A673 (cell line): ENCODE data around the gene CXADR. TPM values are rescaled to one million over a fixed set of nuclear protein-coding genes. Genes with fewer than 3 reads are reported as not detected.
"Not testable (repeated sequence)": the region's sequence is repeated elsewhere in the genome, so short reads cannot be mapped to it uniquely, and the experiment has no call there.

ENCODE experiments used
- BruUV-seq: library from RNA; stranded (reverse); fragments of 400-500 nt; replicated peaks from 2 replicates; lab custom pipeline; 2021; lab: Mats Ljungman, UMichigan
- CTCF ChIA-PET: fragments of 300-600 bp; sonication (Branson Sonifier 250); formaldehyde crosslinking; loops from one replicate; lab custom pipeline; 2022; ENCODE audit warnings: antibody characterized with exemption; lab: Charles Lee
- POLR2A ChIA-PET: fragments of 300-600 bp; sonication (Branson Sonifier 250); formaldehyde crosslinking; loops from one replicate; lab custom pipeline; 2022; ENCODE audit warnings: antibody characterized with exemption; ENCODE audit not compliant: low non-redundant PET; lab: Charles Lee
- DNase-seq: peaks from one replicate; pipeline ENCODE4 v3.0.0-alpha.2; 2015; ENCODE audit warnings: low spot score
- H3K27ac ChIP-seq: fragments of 200-600 bp; sonication (generic); 2 replicates; pipeline ENCODE4 v1.5.1; 2016; ENCODE audit warnings: mixed run types, low read depth, mild to moderate bottlenecking, mixed read lengths, antibody characterized with exemption, low read length; ENCODE audit not compliant: poor library complexity, severe bottlenecking
- H3K27me3 ChIP-seq: fragments of 200-600 bp; sonication (generic); replicated peaks from 2 replicates; pipeline ENCODE4 v1.6.1; 2017; ENCODE audit warnings: mixed run types, low read depth, mild to moderate bottlenecking, mixed read lengths, antibody characterized with exemption, low read length; ENCODE audit not compliant: insufficient read depth, poor library complexity
- H3K36me3 ChIP-seq: fragments of 200-600 bp; sonication (generic); 2 replicates; pipeline ENCODE4 v1.6.1; 2016; ENCODE audit warnings: mixed run types, mild to moderate bottlenecking, mixed read lengths, antibody characterized with exemption, low read length; ENCODE audit not compliant: insufficient read depth, poor library complexity, severe bottlenecking
- H3K4me1 ChIP-seq: fragments of 200-600 bp; sonication (generic); 2 replicates; pipeline ENCODE4 v1.6.1; 2017; ENCODE audit warnings: mixed run types, mild to moderate bottlenecking, mixed read lengths, antibody characterized with exemption, low read length; ENCODE audit not compliant: insufficient read depth, poor library complexity, severe bottlenecking
- H3K4me3 ChIP-seq: fragments of 200-600 bp; sonication (generic); 2 replicates; pipeline ENCODE4 v1.5.1; 2016; ENCODE audit warnings: low read depth, mixed run types, mild to moderate bottlenecking, mixed read lengths, low read length; ENCODE audit not compliant: poor library complexity, severe bottlenecking
- H3K9me3 ChIP-seq: fragments of 200-600 bp; sonication (generic); 2 replicates; pipeline ENCODE4 v1.6.1; 2016; ENCODE audit warnings: mixed run types, low read depth, mild to moderate bottlenecking, mixed read lengths, antibody characterized with exemption, low read length; ENCODE audit not compliant: poor library complexity, severe bottlenecking
- EZH2 ChIP-seq: fragments of 200-600 bp; sonication (generic); IDR thresholded peaks from 2 replicates; pipeline ENCODE4 v1.6.1; 2017; ENCODE audit warnings: borderline replicate concordance, low read depth, mild to moderate bottlenecking, mixed read lengths, antibody characterized with exemption, low read length; ENCODE audit not compliant: poor library complexity, severe bottlenecking
- intact Hi-C: fragments of 100-400 bp; cut with micrococcal nuclease; formaldehyde crosslinking; loops from one replicate; pipeline ENCODE4 v1.10.0; 2022; ENCODE audit not compliant: unreplicated experiment
- total RNA-seq: library from RNA; stranded (reverse); gene quantifications from 2 replicates; pipeline ENCODE4 v1.2.3, GENCODE V29; 2021
- TF ChIP-seq, protein P1 (sequence below): fragments of 300-800, 200-600 bp; sonication (generic); conservative IDR thresholded peaks from 2 replicates; pipeline ENCODE4 v1.5.1; 2017; ENCODE audit warnings: low read depth, mild to moderate bottlenecking, antibody characterized with exemption, low read length, moderate library complexity, mixed read lengths

Gene CXADR
- total RNA-seq, 1 experiment from 2014 or later = 17.7 TPM

DNA sequence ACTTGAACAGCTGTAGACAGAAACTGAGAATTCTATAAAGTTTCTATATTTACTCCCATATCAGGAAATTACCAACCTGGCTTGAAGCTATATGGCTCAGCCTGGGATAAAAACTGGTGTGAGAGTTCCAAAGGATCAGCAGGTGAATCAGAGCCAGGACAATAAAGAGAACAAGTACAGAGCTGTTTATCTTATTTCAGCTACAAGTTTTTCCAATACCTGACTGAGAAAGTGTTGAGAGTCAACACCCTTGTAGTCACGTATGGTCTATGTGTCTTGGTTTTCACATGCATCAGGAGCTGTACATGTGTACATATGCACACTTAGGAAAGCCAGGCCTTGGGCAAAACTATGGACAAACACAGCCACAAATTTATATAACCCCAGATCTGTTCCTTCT lies 40.7 kb upstream of the CXADR start:
- H3K4me3 ChIP-seq = no peak overlapping the region
- no peaks in the 10 kb centered on the region for H3K36me3 ChIP-seq
- POLR2A ChIA-PET = no interaction called here
- BruUV-seq = no TSS peak
- H3K27ac ChIP-seq = no peak overlapping the region
- no peak for DNase-seq
- no peak for TF ChIP-seq EZH2
- TF ChIP-seq, protein P1, sequence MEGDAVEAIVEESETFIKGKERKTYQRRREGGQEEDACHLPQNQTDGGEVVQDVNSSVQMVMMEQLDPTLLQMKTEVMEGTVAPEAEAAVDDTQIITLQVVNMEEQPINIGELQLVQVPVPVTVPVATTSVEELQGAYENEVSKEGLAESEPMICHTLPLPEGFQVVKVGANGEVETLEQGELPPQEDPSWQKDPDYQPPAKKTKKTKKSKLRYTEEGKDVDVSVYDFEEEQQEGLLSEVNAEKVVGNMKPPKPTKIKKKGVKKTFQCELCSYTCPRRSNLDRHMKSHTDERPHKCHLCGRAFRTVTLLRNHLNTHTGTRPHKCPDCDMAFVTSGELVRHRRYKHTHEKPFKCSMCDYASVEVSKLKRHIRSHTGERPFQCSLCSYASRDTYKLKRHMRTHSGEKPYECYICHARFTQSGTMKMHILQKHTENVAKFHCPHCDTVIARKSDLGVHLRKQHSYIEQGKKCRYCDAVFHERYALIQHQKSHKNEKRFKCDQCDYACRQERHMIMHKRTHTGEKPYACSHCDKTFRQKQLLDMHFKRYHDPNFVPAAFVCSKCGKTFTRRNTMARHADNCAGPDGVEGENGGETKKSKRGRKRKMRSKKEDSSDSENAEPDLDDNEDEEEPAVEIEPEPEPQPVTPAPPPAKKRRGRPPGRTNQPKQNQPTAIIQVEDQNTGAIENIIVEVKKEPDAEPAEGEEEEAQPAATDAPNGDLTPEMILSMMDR = no peak
- no peaks in the 10 kb centered on the region for H3K27me3 ChIP-seq
- H3K4me1 ChIP-seq = no peaks in the 10 kb centered on the region
- CTCF ChIA-PET = no interaction called here
- no peaks in the 10 kb centered on the region for H3K9me3 ChIP-seq
- intact Hi-C loops = no loop called here

DNA sequence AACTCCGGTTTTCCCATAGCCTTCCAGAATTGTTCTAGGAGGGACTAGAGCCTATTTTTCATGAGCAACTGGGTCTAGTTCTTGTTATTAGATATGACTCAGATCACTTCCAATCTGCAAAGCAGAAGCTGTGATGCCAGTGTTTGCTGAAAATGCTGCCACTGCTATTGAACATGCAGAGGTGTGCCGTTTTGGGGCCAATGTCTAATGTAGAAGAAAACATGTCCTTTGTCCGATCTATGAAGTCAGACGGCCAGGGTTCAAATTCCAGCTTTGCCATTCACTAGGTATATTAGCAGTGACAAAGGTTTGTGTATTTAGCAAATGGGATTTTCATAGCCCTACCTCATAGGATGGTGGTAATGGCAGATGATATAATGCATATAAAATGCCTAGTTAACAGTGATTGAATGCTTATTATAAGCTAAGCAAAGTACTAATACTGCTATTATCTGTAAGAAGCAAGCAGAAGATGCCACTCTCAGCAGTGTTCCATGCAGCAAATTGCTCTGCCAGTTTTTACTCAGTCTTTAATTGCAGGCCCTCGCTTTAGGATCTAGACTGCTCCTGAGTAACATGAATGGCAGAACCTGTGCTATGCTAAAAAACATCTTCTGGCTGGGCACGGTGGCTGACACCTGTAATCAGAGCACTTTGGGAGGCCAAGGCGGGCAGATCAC lies 40.1 kb upstream of the CXADR start:
- DNase-seq = no peak
- Histone ChIP-seq H3K9me3 (no peaks in the 10 kb centered on the region), H3K4me3 (no peak overlapping the region), H3K4me1 (no peaks in the 10 kb centered on the region), H3K27ac (no peak overlapping the region), H3K36me3 (no peaks in the 10 kb centered on the region), H3K27me3 (no peaks in the 10 kb centered on the region)
- intact Hi-C loops = no loop called here
- TF ChIP-seq EZH2 = no peak
- TF ChIP-seq, protein P1 = no peak
- no TSS peak for BruUV-seq
- ChIA-PET CTCF (no interaction called here), POLR2A (no interaction called here)

DNA sequence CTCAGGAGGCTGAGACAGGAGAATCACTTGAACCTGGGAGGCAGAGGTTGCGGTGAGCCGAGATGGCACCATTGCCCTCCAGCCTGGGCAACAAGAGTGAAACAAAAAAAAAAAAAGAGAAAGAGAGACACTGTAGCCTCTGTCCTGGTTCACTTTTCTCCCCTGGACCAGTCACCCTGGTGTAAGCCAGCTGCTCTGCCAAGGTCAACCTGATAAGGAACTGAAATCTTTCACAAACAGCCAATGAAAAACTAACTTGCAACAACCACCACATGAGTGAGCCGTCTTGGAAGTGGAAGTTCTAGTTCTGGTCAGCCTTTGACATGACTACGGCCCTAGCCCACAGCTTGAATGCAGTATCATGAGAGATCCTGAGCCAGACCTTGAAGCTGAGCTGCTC lies 36.8 kb upstream of the CXADR start:
- Histone ChIP-seq H3K36me3 (no peaks in the 10 kb centered on the region), H3K9me3 (no peaks in the 10 kb centered on the region), H3K4me3 (no peak overlapping the region), H3K27me3 (no peaks in the 10 kb centered on the region), H3K4me1 (no peaks in the 10 kb centered on the region), H3K27ac (no peak overlapping the region)
- ChIA-PET POLR2A (no interaction called here), CTCF (no interaction called here)
- DNase-seq = no peak
- no TSS peak for BruUV-seq
- no peak for TF ChIP-seq EZH2
- TF ChIP-seq, protein P1 = no peak
- intact Hi-C loops = no loop called here

DNA sequence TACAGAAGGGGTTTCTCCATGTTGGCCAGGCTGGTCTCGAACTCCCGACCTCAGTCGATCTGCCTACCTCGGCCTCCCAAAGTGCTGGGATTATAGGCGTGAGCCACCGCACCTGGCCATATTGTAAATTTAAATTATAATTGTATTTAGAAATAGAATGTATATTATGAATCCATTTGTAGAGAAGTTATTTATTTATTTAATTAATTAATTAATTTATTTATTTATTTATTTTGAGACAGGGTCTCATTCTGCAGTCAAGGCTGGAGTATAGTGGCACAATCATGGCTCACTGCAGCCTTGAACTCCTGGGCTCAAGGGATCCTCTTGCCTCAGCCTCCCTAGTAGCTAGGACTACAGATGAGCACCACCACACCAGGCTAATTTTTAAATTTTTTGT lies 34.7 kb upstream of the CXADR start:
- H3K4me3 ChIP-seq, CTCF ChIA-PET, BruUV-seq, intact Hi-C loops, DNase-seq, H3K27me3 ChIP-seq, H3K9me3 ChIP-seq, POLR2A ChIA-PET, H3K4me1 ChIP-seq, H3K27ac ChIP-seq, H3K36me3 ChIP-seq: not testable (repeated sequence)
